HL-60 (cell line): ENCODE results near the gene ZNF8.
A peak's percentile ranks its signal among the peaks of the same experiment; 100 is the strongest.

ENCODE experiments used
- DNase-seq, 2 experiments: peaks; one replicate each; pipeline ENCODE4 v3.0.0-alpha.2; 2010 to 2020; ENCODE audit warnings: low read depth in 1 of 2, low spot score in 1 of 2
- H3K27ac ChIP-seq: fragments of 250-450 bp; sonication (Bioruptor Pico); replicated peaks from 2 replicates; pipeline ENCODE4 v1.5.1; 2020; ENCODE audit warnings: mild to moderate bottlenecking, moderate library complexity
- H3K27me3 ChIP-seq: fragments of 250-450 bp; sonication (Bioruptor Pico); 2 replicates; pipeline ENCODE4 v1.5.1; 2021; ENCODE audit warnings: mild to moderate bottlenecking, moderate library complexity; ENCODE audit not compliant: insufficient read depth, poor library complexity, severe bottlenecking
- H3K4me3 ChIP-seq: replicated peaks from 2 replicates; pipeline ENCODE4 v1.5.1; 2011; ENCODE audit warnings: mild to moderate bottlenecking, control low read depth, low read length; ENCODE audit not compliant: insufficient read depth
- GABPA ChIP-seq: IDR thresholded peaks from 2 replicates; pipeline ENCODE4 v1.6.1; 2012; ENCODE audit warnings: low read depth
- POLR2AphosphoS5 ChIP-seq: IDR thresholded peaks from 2 replicates; pipeline ENCODE4 v1.6.1; 2012; ENCODE audit warnings: low read depth
- SPI1 ChIP-seq: IDR thresholded peaks from 2 replicates; pipeline ENCODE4 v1.6.1; 2012; ENCODE audit warnings: low read depth, mild to moderate bottlenecking, borderline replicate concordance
- long read RNA-seq: library from polyadenylated mRNA; unstranded; transcript quantifications from one replicate; pipeline ENCODE4 v2.0.0, GENCODE V29; 2020
- TF ChIP-seq, protein P1 (sequence below): IDR thresholded peaks from 2 replicates; pipeline ENCODE4 v1.6.1; 2012; ENCODE audit warnings: low read depth; ENCODE audit not compliant: insufficient replicate concordance
- TF ChIP-seq, protein P2 (sequence below): IDR thresholded peaks from one replicate; pipeline ENCODE4 v1.5.1; 2011; ENCODE audit warnings: low read length, control low read depth, inconsistent platforms; ENCODE audit not compliant: insufficient read depth

Gene ZNF8
- long read RNA-seq, full-length matches to known transcripts: 35 of 37 reads
- long read RNA-seq, partial matches to known transcripts: 0 of 37 reads
- long read RNA-seq, other reads (novel, unspliced or antisense): 2 of 37 reads

DNA sequence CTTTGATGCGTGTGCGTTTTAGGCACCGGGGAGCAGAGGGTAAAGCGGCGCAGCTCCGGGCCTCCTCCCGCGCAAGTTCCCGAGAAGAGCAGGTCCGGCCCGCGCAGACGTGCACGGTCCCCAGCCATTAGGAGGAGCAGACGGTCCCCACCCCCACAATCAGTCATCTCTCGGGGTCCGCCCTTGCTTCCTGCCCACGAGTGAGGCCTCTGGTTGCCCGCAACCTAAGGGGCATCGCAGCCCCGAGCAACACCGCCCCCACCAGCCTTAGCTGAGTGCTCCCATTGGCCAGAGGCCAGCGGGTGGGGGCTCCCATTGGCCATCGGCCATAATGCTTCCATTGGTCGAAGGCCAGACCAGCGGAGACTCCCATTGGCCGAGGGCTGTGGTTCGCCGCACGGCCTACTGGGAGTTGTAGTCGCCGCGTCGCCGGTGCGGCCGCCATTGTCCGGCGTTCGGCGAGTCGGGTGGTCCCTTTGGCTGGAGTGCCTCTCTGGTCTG lies at the start of gene ZNF8:
TSS of gene ZNF8 (plus strand) at position 415 of the 501 bp plus-strand sequence. CDS start 127 bp downstream, outside the sequence.
- TF ChIP-seq POLR2AphosphoS5: peak; percentile 82
- TF ChIP-seq, protein P1, sequence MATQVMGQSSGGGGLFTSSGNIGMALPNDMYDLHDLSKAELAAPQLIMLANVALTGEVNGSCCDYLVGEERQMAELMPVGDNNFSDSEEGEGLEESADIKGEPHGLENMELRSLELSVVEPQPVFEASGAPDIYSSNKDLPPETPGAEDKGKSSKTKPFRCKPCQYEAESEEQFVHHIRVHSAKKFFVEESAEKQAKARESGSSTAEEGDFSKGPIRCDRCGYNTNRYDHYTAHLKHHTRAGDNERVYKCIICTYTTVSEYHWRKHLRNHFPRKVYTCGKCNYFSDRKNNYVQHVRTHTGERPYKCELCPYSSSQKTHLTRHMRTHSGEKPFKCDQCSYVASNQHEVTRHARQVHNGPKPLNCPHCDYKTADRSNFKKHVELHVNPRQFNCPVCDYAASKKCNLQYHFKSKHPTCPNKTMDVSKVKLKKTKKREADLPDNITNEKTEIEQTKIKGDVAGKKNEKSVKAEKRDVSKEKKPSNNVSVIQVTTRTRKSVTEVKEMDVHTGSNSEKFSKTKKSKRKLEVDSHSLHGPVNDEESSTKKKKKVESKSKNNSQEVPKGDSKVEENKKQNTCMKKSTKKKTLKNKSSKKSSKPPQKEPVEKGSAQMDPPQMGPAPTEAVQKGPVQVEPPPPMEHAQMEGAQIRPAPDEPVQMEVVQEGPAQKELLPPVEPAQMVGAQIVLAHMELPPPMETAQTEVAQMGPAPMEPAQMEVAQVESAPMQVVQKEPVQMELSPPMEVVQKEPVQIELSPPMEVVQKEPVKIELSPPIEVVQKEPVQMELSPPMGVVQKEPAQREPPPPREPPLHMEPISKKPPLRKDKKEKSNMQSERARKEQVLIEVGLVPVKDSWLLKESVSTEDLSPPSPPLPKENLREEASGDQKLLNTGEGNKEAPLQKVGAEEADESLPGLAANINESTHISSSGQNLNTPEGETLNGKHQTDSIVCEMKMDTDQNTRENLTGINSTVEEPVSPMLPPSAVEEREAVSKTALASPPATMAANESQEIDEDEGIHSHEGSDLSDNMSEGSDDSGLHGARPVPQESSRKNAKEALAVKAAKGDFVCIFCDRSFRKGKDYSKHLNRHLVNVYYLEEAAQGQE: peak; percentile 59
- no peak for TF ChIP-seq SPI1
- DNase-seq: peak; percentile 98 to 99
- Histone ChIP-seq H3K27ac (peak within 1 kb of the TSS; percentile 94), H3K27me3 (no peaks in the 10 kb centered on the region), H3K4me3 (peak within 1 kb of the TSS; percentile 82)

DNA sequence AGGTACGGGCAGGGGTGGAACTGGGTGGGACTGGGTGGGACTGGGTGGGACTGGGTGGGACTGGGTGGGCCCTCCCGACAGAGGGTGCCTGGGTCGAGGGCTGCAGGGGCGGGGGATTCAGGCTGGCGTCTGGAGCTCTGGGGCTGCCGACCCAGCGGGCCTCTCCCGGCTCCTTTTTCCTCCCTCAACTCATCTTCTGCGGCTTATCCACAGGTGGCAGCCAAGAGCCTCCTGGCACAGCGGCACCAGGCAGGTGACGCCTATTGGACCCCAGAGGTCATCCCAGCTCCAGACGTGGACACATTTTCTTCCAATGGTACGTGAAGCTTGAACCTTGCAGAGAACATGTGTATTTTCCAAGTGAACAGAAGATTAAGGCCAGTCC lies 49.5 kb upstream of the ZNF8 start:
- peak overlapping the region; percentile 92 for H3K4me3 ChIP-seq
- no peaks in the 10 kb centered on the region for H3K27me3 ChIP-seq
- H3K27ac ChIP-seq: peak overlapping the region; percentile 95
- DNase-seq: peak in 1 of 2 experiments; percentile 54
- TF ChIP-seq SPI1: no peak
- TF ChIP-seq GABPA: no peak
- TF ChIP-seq, protein P1: no peak
- TF ChIP-seq, protein P2, sequence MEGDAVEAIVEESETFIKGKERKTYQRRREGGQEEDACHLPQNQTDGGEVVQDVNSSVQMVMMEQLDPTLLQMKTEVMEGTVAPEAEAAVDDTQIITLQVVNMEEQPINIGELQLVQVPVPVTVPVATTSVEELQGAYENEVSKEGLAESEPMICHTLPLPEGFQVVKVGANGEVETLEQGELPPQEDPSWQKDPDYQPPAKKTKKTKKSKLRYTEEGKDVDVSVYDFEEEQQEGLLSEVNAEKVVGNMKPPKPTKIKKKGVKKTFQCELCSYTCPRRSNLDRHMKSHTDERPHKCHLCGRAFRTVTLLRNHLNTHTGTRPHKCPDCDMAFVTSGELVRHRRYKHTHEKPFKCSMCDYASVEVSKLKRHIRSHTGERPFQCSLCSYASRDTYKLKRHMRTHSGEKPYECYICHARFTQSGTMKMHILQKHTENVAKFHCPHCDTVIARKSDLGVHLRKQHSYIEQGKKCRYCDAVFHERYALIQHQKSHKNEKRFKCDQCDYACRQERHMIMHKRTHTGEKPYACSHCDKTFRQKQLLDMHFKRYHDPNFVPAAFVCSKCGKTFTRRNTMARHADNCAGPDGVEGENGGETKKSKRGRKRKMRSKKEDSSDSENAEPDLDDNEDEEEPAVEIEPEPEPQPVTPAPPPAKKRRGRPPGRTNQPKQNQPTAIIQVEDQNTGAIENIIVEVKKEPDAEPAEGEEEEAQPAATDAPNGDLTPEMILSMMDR: peak; percentile 24
- TF ChIP-seq POLR2AphosphoS5: no peak

DNA sequence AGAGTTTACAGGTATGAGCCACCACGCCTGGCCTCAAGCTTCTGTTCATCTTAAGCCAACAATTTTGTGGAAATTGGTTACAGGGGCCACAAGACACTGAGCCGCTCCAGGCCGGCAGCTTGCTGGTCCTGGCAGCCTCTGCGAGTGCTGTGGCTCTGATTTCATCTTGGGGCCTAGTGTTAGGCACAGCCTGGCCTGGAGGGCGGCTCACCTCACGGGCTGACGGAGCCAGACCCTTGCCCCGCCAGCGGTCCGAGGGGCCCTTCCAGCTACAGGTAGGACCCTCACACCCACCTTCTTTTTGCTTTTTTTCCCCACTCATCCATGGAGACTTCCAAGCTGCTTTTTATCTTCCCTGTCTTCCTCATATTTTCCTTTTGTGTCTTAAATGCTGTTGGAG lies 41.4 kb upstream of the ZNF8 start:
- TF ChIP-seq, protein P2: no peak
- TF ChIP-seq SPI1 (no peak), POLR2AphosphoS5 (no peak), GABPA (no peak)
- TF ChIP-seq, protein P1: no peak
- no peak overlapping the region for H3K27ac ChIP-seq
- H3K27me3 ChIP-seq: no peaks in the 10 kb centered on the region
- no peak overlapping the region for H3K4me3 ChIP-seq
- DNase-seq: no peak
